ENCODE measurements around the gene CACNA2D3. TPM values are rescaled to one million over a fixed set of nuclear protein-coding genes. Genes with fewer than 3 reads are reported as not detected.

The CACNA2D3 gene
- polyA plus RNA-seq, 2 of the 4 experiments (the other 2 are of a cell fraction): 0.04 to 0.05 TPM

DNA sequence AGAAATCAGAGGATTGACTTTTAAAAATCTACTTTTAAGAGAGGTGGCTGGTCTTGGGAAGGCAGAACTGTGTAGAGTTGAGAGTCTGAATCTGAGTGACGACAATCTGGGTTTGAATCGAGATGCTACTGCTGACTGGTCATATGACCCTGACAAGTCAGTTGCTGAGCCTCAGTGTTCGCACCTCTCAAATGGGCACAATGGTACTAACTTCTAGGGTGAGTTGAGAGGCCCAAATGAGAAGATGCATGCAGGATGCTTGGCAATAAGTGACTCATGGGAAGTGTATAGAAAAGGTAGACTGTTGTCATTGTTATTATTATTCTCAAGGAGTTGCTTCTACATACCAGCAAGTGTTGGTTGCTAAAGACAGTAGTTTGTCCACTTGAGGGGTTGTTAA, 10.3 kb downstream of the CACNA2D3 start:
- no peak overlapping the region for H3K4me2 ChIP-seq
- no peak overlapping the region for H3K4me3 ChIP-seq
- H3K27ac ChIP-seq: no peak overlapping the region
- ChIA-PET POLR2A (no interaction called here), CTCF (no interaction called here)
- no peaks in the 10 kb centered on the region for H3K9me3 ChIP-seq
- WGBS (ENCODE audit: missing lambda C conversion rate): 23% methylated on average over 3 of the region's 3 CpGs
- no peak for FAIRE-seq
- TF ChIP-seq POLR2A (IDR thresholded peaks at IDR 0.05; ENCODE audit: low read length): no peak
- TF ChIP-seq MAFK (IDR thresholded peaks at IDR 0.05; ENCODE audit: partially characterized antibody): no peak
- TF ChIP-seq NPAS2 (CRISPR knock-in tag; IDR thresholded peaks at IDR 0.05; ENCODE audit: borderline replicate concordance): no peak
- no peak for TF ChIP-seq ZNF302 (CRISPR knock-in tag; IDR thresholded peaks at IDR 0.05)
- TF ChIP-seq PHF8 (IDR thresholded peaks at IDR 0.05; ENCODE audit: borderline replicate concordance, low read depth): no peak
- no peak for TF ChIP-seq HOXB5 (CRISPR knock-in tag; IDR thresholded peaks at IDR 0.05)
- no peak for TF ChIP-seq HEYL (CRISPR knock-in tag; IDR thresholded peaks at IDR 0.05)
- no peak for TF ChIP-seq USF2 (IDR thresholded peaks at IDR 0.05)
- TF ChIP-seq MYC (IDR thresholded peaks at IDR 0.05; ENCODE audit: borderline replicate concordance, low read length): no peak
- no peak for TF ChIP-seq FOXS1 (CRISPR knock-in tag; IDR thresholded peaks at IDR 0.05)
- TF ChIP-seq EP300 (IDR thresholded peaks at IDR 0.05): no peak
- TF ChIP-seq MAZ (IDR thresholded peaks at IDR 0.05; ENCODE audit: borderline replicate concordance, low read depth, low read length): no peak
- no peak for TF ChIP-seq MAX (IDR thresholded peaks at IDR 0.05)
- TF ChIP-seq, protein P1, sequence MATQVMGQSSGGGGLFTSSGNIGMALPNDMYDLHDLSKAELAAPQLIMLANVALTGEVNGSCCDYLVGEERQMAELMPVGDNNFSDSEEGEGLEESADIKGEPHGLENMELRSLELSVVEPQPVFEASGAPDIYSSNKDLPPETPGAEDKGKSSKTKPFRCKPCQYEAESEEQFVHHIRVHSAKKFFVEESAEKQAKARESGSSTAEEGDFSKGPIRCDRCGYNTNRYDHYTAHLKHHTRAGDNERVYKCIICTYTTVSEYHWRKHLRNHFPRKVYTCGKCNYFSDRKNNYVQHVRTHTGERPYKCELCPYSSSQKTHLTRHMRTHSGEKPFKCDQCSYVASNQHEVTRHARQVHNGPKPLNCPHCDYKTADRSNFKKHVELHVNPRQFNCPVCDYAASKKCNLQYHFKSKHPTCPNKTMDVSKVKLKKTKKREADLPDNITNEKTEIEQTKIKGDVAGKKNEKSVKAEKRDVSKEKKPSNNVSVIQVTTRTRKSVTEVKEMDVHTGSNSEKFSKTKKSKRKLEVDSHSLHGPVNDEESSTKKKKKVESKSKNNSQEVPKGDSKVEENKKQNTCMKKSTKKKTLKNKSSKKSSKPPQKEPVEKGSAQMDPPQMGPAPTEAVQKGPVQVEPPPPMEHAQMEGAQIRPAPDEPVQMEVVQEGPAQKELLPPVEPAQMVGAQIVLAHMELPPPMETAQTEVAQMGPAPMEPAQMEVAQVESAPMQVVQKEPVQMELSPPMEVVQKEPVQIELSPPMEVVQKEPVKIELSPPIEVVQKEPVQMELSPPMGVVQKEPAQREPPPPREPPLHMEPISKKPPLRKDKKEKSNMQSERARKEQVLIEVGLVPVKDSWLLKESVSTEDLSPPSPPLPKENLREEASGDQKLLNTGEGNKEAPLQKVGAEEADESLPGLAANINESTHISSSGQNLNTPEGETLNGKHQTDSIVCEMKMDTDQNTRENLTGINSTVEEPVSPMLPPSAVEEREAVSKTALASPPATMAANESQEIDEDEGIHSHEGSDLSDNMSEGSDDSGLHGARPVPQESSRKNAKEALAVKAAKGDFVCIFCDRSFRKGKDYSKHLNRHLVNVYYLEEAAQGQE (IDR thresholded peaks at IDR 0.05): no peak
- TF ChIP-seq JUNB (IDR thresholded peaks at IDR 0.05): no peak
- no peak for TF ChIP-seq ATOH8 (CRISPR knock-in tag; IDR thresholded peaks at IDR 0.05; ENCODE audit: low read depth)
- no peaks in the 10 kb centered on the region for H3K4me1 ChIP-seq
- no peak for ATAC-seq
- DNase-seq (ENCODE audit: low read depth in 1 of 2, low spot score in 1 of 2): no peak

- WGBS (ENCODE audit: missing lambda C conversion rate): 20% methylated on average over 5 of the region's 5 CpGs
- Histone ChIP-seq H3K9me3 (no peaks in the 10 kb centered on the region), H3K27ac (no peak overlapping the region), H3K4me2 (no peak overlapping the region), H3K4me1 (no peaks in the 10 kb centered on the region), H3K4me3 (no peak overlapping the region)
- CTCF ChIA-PET: interaction anchor here (2.7 kb wide), 1 partner anchor 13 kb away, joined by 11 read pairs; no protein-coding TSS in a partner anchor
- FAIRE-seq (no peak), DNase-seq (ENCODE audit: low read depth in 1 of 2, low spot score in 1 of 2) (no peak), ATAC-seq (no peak)
- no peak for TF ChIP-seq ATOH8 (CRISPR knock-in tag; IDR thresholded peaks at IDR 0.05; ENCODE audit: low read depth)
- no peak for TF ChIP-seq PHF8 (IDR thresholded peaks at IDR 0.05; ENCODE audit: borderline replicate concordance, low read depth)
- TF ChIP-seq MAZ (IDR thresholded peaks at IDR 0.05; ENCODE audit: borderline replicate concordance, low read depth, low read length): no peak
- no peak for TF ChIP-seq RAD21 (conservative IDR thresholded peaks at IDR 0.05 in 1 of 2, IDR thresholded peaks at IDR 0.05 in 1 of 2)
- no peak for TF ChIP-seq TP53 (CRISPR knock-in tag; IDR thresholded peaks at IDR 0.05)
- TF ChIP-seq, protein P2, sequence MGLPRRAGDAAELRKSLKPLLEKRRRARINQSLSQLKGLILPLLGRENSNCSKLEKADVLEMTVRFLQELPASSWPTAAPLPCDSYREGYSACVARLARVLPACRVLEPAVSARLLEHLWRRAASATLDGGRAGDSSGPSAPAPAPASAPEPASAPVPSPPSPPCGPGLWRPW (IDR thresholded peaks at IDR 0.05): no peak
- TF ChIP-seq CEBPB (IDR thresholded peaks at IDR 0.05): no peak
- no peak for TF ChIP-seq MAFK (IDR thresholded peaks at IDR 0.05; ENCODE audit: partially characterized antibody)
- TF ChIP-seq BCL3 (IDR thresholded peaks at IDR 0.05): no peak
- no peak for TF ChIP-seq FOXS1 (CRISPR knock-in tag; IDR thresholded peaks at IDR 0.05)
- no peak for TF ChIP-seq JUNB (IDR thresholded peaks at IDR 0.05)
- no peak for TF ChIP-seq JUN (IDR thresholded peaks at IDR 0.05)
- no peak for TF ChIP-seq RCOR1 (IDR thresholded peaks at IDR 0.05; ENCODE audit: low read depth, low read length)
- POLR2A ChIA-PET: no interaction called here
These were observed 10.8 kb downstream of the CACNA2D3 start for GRCh38 chr3:54133196-54133595.

Measured in A549 (cell line).